ENCODE data around the gene HHATL. TPM values are rescaled to one million over a fixed set of nuclear protein-coding genes. Genes with fewer than 3 reads are reported as not detected.

Gene HHATL
- total RNA-seq, 1 donor from 2014 or later: not detected

DNA sequence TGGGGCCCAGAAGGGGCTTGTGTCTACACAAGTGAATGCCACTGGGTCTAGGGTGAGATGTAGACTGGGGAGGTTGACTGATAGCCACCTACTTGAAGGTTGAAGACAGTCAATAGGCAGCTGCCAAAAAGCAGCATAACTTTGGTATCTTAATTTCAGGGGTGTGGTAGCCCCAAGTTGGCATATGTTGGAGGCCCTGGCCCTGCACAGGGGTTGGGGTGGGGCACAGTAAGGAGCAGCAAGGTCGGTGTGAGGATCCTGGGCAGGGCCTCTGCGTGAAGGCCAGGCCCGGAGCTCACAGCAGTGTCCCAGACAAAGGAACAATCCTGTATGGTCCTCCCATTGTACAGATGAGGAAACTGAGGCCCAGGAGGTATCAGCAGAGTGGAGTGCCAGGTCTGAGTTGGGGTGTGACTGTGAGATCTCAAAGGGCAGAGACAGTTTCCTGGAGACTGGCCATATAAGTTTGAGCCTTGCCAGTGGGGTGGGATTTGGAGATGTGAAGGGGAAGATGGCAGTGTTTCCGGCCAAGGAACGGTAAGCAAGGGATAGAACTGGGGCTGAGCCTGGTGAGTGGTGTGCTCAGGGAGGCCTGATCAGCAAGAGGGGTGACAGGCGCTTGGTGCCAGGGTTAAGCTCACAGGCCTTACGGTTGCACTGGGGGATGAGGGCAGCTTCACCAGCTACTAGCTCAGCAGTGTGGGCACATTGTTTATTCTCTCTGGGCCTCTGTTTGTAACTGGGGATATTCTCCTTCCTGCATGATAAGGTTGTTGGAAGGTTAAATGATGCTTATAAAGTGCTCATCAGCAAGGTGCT is 15.6 kb downstream of the HHATL start:
- Mint-ChIP-seq H3K4me1 (ENCODE audit: low read depth) (peaks cover 4% of the 10 kb centered on the region), H3K27ac (no peak overlapping the region)
- intact Hi-C loops (cut with micrococcal nuclease): no loop called here

DNA sequence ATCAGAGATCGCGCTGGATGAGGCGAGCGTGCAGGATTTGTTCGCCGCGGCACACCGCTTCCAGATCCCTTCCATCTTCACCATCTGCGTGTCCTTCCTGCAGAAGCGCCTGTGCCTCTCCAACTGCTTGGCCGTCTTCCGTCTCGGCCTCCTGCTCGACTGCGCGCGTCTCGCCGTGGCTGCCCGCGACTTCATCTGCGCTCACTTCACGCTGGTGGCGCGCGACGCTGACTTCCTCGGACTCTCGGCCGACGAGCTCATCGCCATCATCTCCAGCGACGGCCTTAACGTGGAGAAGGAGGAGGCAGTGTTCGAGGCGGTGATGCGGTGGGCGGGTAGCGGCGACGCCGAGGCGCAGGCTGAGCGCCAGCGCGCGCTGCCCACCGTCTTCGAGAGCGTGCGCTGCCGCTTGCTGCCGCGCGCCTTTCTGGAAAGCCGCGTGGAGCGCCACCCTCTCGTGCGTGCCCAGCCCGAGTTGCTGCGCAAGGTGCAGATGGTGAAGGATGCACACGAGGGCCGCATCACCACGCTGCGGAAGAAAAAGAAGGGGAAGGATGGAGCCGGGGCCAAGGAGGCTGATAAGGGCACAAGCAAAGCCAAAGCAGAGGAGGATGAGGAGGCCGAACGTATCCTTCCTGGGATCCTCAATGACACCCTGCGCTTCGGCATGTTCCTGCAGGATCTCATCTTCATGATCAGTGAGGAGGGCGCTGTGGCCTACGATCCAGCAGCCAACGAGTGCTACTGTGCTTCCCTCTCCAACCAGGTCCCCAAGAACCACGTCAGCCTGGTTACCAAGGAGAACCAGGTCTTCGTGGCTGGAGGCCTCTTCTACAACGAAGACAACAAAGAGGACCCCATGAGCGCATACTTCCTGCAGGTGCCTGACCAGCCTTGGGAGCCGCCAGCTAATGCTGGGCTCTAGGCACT is 16.4 kb downstream of the HHATL start:
- peaks cover 6% of the 10 kb centered on the region for H3K4me1 Mint-ChIP-seq (ENCODE audit: low read depth)
- H3K4me3 Mint-ChIP-seq (ENCODE audit: low read depth): no peak overlapping the region
- no peak overlapping the region for H3K27ac Mint-ChIP-seq
- intact Hi-C loops (cut with micrococcal nuclease): loop anchor here (2.0 kb wide), 1 partner anchor 47 kb away; no protein-coding TSS in a partner anchor
- H3K36me3 Mint-ChIP-seq (ENCODE audit: low read depth): no peaks in the 10 kb centered on the region
- H3K27me3 Mint-ChIP-seq (ENCODE audit: low read depth): peaks cover 17% of the 10 kb centered on the region
- DNase-seq (ENCODE audit: low spot score): no peak
- no peaks in the 10 kb centered on the region for H3K9me3 Mint-ChIP-seq

More for the DNA sequence above, 15.6 kb downstream of the HHATL start:
- H3K36me3 Mint-ChIP-seq (ENCODE audit: low read depth): no peaks in the 10 kb centered on the region
- peaks cover 15% of the 10 kb centered on the region for H3K27me3 Mint-ChIP-seq (ENCODE audit: low read depth)
- H3K4me3 Mint-ChIP-seq (ENCODE audit: low read depth): no peak overlapping the region
- H3K9me3 Mint-ChIP-seq: no peaks in the 10 kb centered on the region
- no peak for DNase-seq (ENCODE audit: low spot score)

DNA sequence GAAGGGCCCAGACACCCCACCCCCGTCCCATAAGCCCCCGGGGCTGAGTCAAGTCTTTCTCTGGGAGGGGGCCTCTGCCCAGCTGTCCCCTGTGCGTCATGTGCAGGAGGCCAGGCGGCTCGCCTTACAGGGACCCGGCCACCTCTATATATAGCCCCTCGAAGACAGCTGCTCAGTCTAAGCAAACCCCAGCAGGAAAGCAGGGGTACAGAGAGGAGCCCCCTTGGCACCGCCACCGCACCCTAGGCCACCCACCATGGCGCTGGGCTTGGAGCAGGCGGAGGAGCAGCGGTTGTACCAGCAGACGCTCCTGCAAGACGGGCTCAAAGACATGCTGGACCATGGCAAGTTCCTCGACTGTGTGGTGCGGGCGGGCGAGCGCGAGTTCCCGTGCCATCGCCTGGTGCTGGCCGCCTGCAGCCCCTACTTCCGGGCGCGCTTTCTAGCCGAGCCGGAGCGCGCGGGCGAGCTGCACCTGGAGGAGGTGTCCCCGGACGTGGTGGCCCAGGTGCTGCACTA is 17.2 kb downstream of the HHATL start, which contains the start of gene KLHL40:
KLHL40 (plus strand) TSS at position 175 of the 519 bp plus-strand sequence; CDS start at position 257, 82 bp downstream.
- H3K4me3 Mint-ChIP-seq (ENCODE audit: low read depth): no peak within 1 kb of the TSS

GRCh38 chr3:42684632-42685362 is 17.8 kb downstream of the HHATL start:
- intact Hi-C loops (cut with micrococcal nuclease): loop anchor here (2.0 kb wide), 1 partner anchor 46 kb away; no protein-coding TSS in a partner anchor
- H3K4me3 Mint-ChIP-seq (ENCODE audit: low read depth): no peak overlapping the region
- H3K36me3 Mint-ChIP-seq (ENCODE audit: low read depth): no peaks in the 10 kb centered on the region
- H3K27ac Mint-ChIP-seq: no peak overlapping the region
- DNase-seq (ENCODE audit: low spot score): no peak
- H3K4me1 Mint-ChIP-seq (ENCODE audit: low read depth): peaks cover 14% of the 10 kb centered on the region
- H3K9me3 Mint-ChIP-seq: no peaks in the 10 kb centered on the region
- peaks cover 16% of the 10 kb centered on the region for H3K27me3 Mint-ChIP-seq (ENCODE audit: low read depth)

More for the DNA sequence above, 17.2 kb downstream of the HHATL start, which contains the start of gene KLHL40:
- Mint-ChIP-seq H3K27me3 (ENCODE audit: low read depth) (peaks cover 17% of the 10 kb centered on the region), H3K36me3 (ENCODE audit: low read depth) (no peaks in the 10 kb centered on the region), H3K4me1 (ENCODE audit: low read depth) (peaks cover 9% of the 10 kb centered on the region), H3K9me3 (no peaks in the 10 kb centered on the region), H3K27ac (no peak within 1 kb of the TSS)
- no peak for DNase-seq (ENCODE audit: low spot score)
- intact Hi-C loops (cut with micrococcal nuclease): loop anchor here (2.0 kb wide), 1 partner anchor 47 kb away; no protein-coding TSS in a partner anchor

DNA sequence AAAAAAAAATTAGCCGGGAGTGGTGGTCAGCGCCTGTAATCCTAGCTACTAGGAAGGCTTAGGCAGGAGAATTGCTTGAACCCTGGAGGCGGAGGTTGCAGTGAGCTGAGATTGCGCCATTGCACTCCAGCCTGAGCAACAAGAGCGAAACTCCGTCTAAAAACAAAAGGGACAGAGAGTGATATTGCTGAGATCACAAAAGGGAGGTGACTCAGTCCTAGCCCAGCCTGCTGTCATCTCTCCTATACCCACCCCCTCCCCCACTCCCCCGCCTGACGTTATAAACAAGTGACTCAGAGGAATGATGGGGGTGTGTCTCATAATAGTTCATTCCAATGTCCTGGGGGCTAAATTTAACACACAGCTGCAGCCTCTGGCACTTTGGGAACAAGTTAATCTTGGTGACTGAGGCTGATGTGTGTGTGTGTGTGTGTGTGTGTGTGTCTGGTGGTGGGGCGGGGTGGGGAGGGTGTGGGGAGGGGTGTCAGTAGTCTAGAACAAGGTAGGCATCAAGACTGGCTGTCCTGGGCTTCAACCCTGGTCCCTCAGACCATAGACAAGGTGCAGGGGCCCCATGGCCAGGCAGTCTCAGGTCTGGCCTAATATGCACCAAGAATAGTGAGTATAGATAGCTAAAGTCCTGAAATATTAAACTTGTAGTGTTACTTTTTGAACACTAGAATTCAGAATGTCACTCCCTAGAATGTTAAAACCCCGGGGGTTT is 18.6 kb downstream of the HHATL start:
- H3K27ac Mint-ChIP-seq: no peak overlapping the region
- H3K36me3 Mint-ChIP-seq (ENCODE audit: low read depth): no peaks in the 10 kb centered on the region
- DNase-seq (ENCODE audit: low spot score): no peak
- H3K4me1 Mint-ChIP-seq (ENCODE audit: low read depth): peaks cover 16% of the 10 kb centered on the region
- H3K9me3 Mint-ChIP-seq: peaks cover 2% of the 10 kb centered on the region
- H3K27me3 Mint-ChIP-seq (ENCODE audit: low read depth): peaks cover 14% of the 10 kb centered on the region
- no peak overlapping the region for H3K4me3 Mint-ChIP-seq (ENCODE audit: low read depth)
- intact Hi-C loops (cut with micrococcal nuclease): loop anchor here (2.0 kb wide), 1 partner anchor 45 kb away; no protein-coding TSS in a partner anchor

DNA sequence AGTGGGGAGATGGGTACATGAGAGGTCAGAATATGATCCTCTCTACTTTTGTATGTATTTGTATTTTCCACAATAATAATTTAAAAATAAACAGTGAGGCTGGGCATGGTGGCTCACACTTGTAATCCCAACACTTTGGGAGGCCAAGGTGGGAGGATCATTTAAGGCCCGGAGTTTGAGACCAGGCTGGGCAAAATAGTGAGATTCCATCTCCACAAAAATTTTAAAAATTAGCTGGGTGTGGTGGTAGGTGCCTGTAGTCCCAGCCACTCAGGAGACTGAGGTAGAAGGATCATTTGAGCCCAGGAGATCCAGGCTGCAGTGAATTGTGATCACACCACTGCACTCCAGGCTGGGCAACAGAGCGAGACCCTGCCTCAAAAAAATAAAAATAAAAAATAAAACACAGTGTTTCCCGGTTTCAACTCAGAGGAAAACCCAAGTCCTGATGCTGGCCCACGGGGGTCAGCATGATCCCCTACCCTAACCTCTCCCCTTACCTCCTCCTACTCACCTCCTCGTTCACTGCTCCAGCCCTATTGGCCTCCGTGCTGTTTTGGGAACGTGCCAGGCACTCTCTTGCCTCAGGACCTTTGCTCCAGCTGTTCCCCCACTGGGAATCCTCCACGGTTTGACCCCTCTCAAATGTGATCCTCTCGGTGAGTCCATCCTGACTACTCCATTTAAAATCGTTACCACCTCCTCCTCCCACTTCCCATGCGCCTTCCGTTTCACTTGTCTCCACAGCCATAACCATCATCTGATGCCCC is 20.1 kb downstream of the HHATL start:
- Mint-ChIP-seq H3K27ac (no peak overlapping the region), H3K4me1 (ENCODE audit: low read depth) (peaks cover 19% of the 10 kb centered on the region), H3K9me3 (peaks cover 17% of the 10 kb centered on the region), H3K27me3 (ENCODE audit: low read depth) (peaks cover 14% of the 10 kb centered on the region), H3K4me3 (ENCODE audit: low read depth) (no peak overlapping the region), H3K36me3 (ENCODE audit: low read depth) (no peaks in the 10 kb centered on the region)
- DNase-seq (ENCODE audit: low spot score): no peak
- intact Hi-C loops (cut with micrococcal nuclease): no loop called here

GRCh38 chr3:42681361-42682038 is 21.1 kb downstream of the HHATL start:
- Mint-ChIP-seq H3K4me1 (ENCODE audit: low read depth) (peaks cover 19% of the 10 kb centered on the region), H3K27me3 (ENCODE audit: low read depth) (peaks cover 6% of the 10 kb centered on the region), H3K36me3 (ENCODE audit: low read depth) (no peaks in the 10 kb centered on the region), H3K4me3 (ENCODE audit: low read depth) (no peak overlapping the region), H3K9me3 (peaks cover 26% of the 10 kb centered on the region), H3K27ac (no peak overlapping the region)
- no peak for DNase-seq (ENCODE audit: low spot score)
- intact Hi-C loops (cut with micrococcal nuclease): no loop called here

DNA sequence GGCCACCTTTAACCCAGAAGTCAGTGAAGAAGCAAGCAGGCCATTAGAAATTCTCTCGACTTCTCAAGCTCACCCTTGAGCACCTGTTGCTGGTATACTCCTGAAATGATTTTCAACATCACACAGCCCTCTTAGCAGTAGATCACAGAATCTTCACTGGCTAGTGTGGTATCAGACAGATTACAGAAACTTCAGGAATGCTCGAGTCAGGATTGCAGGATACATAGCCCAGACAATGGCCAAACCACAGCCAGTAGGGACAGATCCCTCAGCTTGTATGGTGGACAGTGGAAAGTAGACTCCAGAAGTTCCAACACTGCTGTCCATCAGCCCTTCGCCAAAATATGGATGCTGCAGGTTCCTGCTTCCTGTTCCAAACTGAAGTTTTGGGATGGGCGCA is 21.8 kb downstream of the HHATL start:
- no peaks in the 10 kb centered on the region for H3K36me3 Mint-ChIP-seq (ENCODE audit: low read depth)
- H3K4me3 Mint-ChIP-seq (ENCODE audit: low read depth): no peak overlapping the region
- intact Hi-C loops (cut with micrococcal nuclease): no loop called here
- H3K9me3 Mint-ChIP-seq: peaks cover 26% of the 10 kb centered on the region
- no peak overlapping the region for H3K27ac Mint-ChIP-seq
- H3K27me3 Mint-ChIP-seq (ENCODE audit: low read depth): peaks cover 2% of the 10 kb centered on the region
- DNase-seq (ENCODE audit: low spot score): no peak
- peaks cover 19% of the 10 kb centered on the region for H3K4me1 Mint-ChIP-seq (ENCODE audit: low read depth)

- DNase-seq (ENCODE audit: low spot score): no peak
- H3K9me3 Mint-ChIP-seq: peaks cover 26% of the 10 kb centered on the region
- no peak overlapping the region for H3K4me3 Mint-ChIP-seq (ENCODE audit: low read depth)
- H3K27me3 Mint-ChIP-seq (ENCODE audit: low read depth): peaks cover 2% of the 10 kb centered on the region
- H3K27ac Mint-ChIP-seq: no peak overlapping the region
- no peaks in the 10 kb centered on the region for H3K36me3 Mint-ChIP-seq (ENCODE audit: low read depth)
- peaks cover 19% of the 10 kb centered on the region for H3K4me1 Mint-ChIP-seq (ENCODE audit: low read depth)
- intact Hi-C loops (cut with micrococcal nuclease): no loop called here
Observed at GRCh38 chr3:42680271-42680670, 22.3 kb downstream of the HHATL start.

DNA sequence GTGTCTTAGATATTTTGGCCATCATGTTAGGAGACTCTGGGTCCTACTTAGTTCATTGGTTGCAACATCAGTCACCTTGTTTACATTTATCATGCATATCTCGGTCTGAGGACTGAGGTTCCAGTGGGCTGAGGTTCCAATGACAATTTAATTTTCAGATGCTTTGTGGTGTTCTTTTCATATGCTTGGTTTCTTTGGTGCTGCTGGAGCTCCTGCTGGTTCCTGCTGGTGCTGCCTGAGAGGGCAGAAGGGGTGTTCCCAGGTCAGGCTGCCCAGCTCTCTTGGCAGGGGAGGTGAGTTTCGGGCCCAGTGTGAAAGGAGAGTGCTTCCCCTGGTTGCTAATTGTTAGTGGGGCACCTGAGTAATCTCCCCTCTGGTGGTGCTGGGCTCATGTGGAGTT is 24.2 kb downstream of the HHATL start:
- peaks cover 19% of the 10 kb centered on the region for H3K4me1 Mint-ChIP-seq (ENCODE audit: low read depth)
- DNase-seq (ENCODE audit: low spot score): no peak
- peaks cover 26% of the 10 kb centered on the region for H3K9me3 Mint-ChIP-seq
- intact Hi-C loops (cut with micrococcal nuclease): no loop called here
- no peaks in the 10 kb centered on the region for H3K36me3 Mint-ChIP-seq (ENCODE audit: low read depth)
- no peak overlapping the region for H3K27ac Mint-ChIP-seq
- no peak overlapping the region for H3K4me3 Mint-ChIP-seq (ENCODE audit: low read depth)
- peaks cover 5% of the 10 kb centered on the region for H3K27me3 Mint-ChIP-seq (ENCODE audit: low read depth)

DNA sequence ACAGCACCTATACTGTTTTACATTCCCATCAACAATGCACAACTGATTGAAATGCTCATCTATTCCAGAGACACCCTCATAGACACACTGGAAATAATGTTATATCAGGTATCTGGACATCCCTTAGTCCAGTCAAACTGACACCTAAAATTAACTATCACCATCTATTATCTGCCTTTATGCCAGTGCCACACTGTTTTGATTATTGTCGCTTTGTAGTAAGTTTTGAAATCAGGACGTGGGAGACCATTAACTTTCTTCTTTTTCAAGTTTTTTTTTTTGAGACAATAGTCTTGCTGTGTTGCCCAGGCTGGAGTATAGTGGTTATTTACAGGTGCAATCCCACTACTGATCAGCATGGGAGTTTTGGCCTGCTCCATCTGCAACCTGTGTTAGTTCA is 26.7 kb downstream of the HHATL start:
- Mint-ChIP-seq H3K9me3 (peaks cover 26% of the 10 kb centered on the region), H3K27me3 (ENCODE audit: low read depth) (peaks cover 5% of the 10 kb centered on the region), H3K27ac (no peak overlapping the region), H3K4me1 (ENCODE audit: low read depth) (peaks cover 13% of the 10 kb centered on the region), H3K36me3 (ENCODE audit: low read depth) (no peaks in the 10 kb centered on the region), H3K4me3 (ENCODE audit: low read depth) (no peak overlapping the region)
- intact Hi-C loops (cut with micrococcal nuclease): no loop called here
- DNase-seq (ENCODE audit: low spot score): no peak
